AG08395 (cell line): ENCODE results near the gene PAX8.
A peak's percentile ranks its signal among the peaks of the same experiment; 100 is the strongest.

Source experiments
- DNase-seq: peaks from one replicate; pipeline ENCODE4 v3.0.0; 2012; ENCODE audit warnings: mixed read lengths, low spot score

The PAX8 gene

DNA sequence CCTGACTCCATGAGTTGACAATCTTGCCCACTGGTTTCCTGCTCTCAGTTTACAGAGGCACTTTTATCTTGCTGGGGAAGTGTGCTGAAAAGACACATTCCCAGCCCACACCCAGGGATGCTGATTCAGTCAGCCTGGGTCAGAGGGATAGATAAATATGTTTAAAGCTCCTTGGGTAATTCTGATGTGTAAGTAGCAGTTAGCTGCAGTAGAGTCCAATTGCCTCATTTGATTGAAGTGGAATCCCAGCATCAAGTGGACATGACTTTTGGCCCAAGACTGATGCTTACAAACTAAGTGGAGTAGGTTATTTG, 75.5 kb downstream of the PAX8 start:
- no peak for DNase-seq

DNA sequence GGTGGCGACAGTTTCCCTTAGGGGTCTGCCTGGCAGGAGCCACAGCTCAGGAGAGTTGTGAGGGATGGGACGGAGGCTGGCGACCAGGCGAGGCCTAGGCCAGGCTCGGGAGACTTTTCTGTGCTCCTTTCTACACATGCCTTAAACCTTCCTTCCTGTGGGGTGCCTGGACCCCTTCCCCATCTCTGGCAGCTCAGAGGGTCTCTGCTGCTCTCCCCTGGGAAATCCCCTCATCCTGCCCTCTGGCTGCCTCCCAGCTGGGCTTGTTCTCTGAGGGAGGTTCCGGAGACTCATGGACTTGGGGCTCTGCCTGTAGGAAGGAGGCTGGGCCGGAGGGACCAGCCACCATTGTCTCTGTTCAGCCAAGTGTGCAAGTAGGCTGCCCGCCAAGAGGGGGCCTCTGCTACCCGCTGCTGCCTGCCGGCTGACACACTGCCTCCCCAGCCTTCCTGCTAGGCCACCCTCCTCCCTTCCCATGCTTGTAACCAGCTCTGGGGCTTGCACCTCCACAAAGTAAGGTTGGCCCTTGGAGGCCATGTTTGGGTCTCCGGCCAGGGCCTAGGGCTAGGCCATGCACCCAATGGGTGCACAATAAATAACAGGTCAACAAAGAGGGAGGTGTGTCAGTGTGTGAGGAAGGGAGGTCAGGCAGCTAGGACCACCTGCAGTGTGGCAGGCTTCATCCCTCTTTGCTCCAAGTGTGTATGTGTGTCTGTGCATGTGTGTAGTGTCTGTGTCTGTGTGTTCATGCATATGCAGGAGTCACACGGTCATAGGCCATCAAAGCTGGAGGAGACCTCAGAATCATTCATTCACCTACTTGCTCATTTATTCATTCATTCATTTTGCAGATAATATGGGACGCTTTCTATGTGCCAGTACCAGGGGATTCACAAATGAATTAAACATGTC, 76.2 kb downstream of the PAX8 start:
- no peak for DNase-seq

GRCh38 chr2:113201496-113202304, 77.0 kb downstream of the PAX8 start:
- no peak for DNase-seq

DNA sequence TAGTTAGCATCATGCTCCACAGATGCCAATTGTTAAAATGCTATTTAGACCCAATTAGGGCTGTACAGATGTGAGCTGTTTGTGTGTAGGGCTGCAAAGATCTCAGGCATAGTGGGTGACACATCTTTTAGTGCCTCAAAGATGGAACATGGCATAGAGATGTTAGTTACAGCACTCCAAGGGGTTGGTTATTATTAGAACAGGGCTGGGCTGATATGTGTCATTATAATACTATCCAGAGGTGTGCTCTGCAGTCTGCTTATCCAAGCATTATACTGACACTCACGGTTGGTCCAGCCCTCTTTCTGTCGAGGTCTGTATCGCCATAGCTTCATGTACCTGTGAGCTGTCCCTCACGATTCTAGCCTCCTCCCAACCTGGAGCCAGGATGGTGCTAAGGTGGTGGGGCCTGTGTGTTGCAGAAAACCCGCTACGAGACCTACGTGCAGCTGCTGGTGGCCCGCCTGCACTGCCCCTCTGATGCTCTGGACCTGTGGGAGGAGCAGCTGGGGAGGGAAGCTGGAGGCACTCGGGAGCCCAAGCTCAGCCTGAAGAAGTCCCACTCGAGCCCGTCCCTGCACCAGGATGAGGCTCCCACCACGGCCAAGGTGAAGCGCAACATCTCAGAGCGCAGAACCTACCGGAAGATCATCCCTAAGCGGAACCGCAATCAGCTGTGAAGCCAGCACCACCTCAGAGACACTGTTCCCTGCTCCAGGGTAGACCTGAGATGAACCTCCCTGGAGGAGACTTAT, 77.8 kb downstream of the PAX8 start:
- no peak for DNase-seq

DNA sequence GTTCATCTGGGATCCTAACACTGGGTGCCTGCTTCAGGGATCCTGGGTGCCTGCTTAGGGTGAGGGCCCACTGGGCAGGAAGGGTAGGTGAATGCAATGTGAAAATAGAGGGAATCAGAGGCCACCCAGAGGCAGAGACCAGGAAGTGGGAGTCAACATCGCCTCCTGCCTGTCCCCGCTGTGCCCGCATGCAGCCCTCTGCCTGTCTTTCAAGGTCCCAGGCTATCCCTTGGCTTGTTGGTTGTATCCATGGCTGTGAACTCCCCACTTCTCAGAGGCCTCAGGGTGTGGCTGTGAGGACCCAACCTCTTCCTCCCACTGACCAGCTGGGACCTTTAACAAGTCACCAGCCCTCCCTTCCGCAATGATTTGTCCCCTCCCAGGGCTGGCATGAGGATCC, 78.5 kb downstream of the PAX8 start:
- no peak for DNase-seq

DNA sequence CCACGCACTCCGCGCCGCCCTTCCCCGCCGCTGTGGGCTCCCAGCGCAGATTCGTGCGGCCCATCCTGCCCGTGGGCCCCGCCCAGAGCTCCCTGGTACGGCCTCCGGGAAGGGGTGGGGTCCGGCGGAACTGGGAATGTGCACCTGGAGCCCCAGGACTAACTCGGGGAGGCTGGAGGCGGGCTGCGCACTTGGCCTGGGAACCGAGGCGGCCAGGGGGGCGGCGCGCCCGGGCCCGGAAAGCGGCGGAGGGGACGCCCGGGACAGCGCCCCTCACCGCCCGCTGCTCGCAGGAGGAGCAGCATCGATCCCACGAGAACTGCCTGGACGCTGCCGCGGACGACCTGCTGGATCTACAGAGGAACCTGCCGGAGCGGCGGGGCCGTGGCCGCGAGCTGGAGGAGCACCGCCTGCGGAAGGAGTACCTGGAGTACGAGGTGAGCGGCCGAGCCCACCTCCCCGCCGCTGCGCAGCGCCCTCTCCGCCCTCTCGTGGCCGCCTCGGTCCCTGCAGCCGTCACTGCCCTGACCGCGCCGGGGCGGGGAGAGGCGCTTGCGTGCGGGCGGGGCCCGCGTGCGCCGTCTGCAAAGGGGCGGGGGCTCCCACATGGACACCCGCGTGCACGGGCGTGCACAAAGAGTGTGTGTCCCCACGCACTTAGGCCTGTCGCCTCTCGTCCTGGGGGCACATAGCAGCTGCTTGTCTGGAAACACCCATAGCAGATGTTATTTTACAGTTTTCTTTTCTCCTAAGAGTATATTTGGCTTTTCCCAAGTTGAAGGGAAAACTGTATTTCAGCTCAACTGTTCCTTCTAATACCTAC, 79.7 kb downstream of the PAX8 start:
- DNase-seq = peak; percentile 87

DNA sequence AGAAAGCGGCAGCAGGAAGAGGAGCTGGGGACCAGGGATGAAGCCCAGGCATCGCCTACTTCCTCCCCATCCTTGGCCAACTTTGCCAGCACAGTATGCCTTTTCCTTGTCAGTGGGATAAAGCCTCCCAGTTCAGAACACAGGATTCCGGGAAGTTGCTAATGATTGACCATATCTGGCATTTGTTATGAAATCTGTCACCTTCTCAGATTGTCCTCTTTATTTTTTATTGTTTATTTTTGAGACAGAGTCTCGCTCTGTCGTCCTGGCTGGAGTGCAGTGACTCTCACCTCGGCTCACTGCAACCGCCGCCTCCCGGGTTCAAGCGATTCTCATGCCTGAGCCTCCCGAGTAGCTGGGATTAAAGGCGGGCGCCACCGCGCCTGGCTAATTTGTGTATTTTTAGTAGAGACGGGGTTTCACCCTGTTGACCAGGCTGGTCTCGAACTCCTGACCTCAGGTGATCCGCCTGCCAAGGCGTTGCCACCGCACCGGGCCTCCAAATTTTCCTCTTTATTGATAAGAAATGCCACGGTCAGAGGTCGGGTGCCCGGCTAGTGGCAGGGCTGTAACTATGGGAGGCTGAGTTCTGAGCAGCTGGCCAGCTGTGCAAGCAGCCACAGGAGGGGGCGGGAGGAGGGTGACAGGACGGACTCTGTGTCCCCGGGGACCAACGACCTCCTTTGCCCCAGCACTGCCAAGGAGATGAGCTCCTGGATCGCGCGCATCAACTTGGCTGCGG, 80.5 kb downstream of the PAX8 start:
- DNase-seq = no peak

GRCh38 chr2:113197347-113198047, 81.2 kb downstream of the PAX8 start:
- DNase-seq = no peak

DNA sequence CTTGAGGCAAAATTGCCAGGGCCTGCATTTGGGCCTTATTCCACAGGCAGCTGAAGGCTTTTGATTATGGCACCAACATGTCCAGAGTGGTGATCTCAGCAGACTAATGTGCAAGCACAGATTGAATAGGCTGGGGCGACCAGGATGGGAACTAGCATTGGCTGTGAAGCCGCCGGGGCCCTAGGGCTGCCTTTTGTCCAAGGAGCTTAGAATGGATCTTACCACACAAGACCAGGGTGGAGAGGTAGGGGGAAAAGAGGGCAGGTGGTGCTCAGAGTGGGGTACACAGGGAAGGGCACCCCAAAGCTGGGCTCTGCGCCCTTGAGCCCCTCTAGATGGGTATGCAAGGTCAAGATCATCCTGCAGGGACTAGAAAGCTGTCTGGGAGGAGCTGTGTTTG, 81.9 kb downstream of the PAX8 start:
- no peak for DNase-seq

DNA sequence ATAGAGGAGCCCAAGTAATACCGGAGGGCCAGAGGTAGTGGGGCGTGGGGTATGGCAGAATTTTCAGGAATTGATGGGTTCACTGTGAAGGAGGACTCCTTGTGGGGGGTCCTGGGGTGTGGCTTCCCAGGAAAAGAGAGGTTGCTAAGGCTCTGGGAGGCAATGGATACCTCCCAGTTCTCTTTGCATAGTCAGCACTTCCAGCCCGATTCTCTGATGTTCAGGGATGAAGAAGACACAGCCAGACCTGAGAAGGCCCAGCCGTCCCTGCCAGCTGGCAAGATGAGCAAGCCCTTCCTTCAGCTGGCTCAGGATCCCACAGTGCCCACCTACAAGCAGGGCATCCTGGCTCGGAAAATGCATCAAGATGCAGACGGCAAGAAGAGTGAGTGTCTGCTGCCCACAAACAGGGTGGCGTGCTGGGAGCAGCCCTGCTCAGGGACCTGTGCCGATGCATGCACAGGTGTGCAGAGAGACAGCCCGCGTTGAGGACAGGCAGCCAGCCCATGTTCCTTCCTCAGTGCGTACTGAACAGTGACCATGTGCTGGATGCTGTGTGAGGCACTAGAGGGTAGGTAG, 82.7 kb downstream of the PAX8 start:
- DNase-seq = no peak

- no peak for DNase-seq
Measured at GRCh38 chr2:113192459-113193100, 86.1 kb downstream of the PAX8 start.

DNA sequence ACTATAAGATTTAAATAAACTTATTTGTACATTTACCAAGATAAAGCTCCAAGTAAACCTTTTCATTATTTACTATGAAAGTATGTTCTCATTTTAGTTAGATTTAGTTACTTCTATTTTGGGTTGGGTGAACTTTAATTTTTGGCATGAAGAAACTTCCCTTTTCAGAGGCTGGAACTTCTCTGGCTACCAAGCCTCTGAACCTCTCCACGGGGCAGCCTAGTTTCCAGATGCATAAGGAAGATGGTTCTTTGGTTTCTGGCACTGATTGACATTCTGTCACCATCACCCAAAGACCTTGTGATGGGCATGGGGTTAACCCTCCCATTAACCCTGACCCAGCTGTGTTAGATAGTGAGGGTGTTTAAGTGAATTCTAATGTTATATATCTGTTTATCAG, 87.8 kb downstream of the PAX8 start:
- no peak for DNase-seq

DNA sequence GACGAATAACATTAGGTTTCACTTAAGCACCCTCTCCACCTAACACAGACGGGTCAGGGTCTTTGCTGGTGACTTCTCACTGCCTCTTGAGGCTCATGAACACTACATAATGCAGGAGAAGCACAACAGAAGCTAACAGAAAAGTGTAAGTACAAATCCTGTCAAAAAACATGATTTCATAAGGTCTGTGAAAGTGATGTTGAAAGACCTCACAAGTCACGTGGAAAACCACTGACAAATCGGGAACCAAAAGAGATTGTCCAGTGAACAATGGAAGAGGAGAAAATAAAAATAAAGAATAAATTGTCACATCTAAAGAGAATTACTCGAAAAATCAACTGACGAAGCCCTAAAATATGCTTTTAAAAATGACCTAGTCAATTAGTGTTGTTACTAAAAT, 91.0 kb downstream of the PAX8 start:
- no peak for DNase-seq

DNA sequence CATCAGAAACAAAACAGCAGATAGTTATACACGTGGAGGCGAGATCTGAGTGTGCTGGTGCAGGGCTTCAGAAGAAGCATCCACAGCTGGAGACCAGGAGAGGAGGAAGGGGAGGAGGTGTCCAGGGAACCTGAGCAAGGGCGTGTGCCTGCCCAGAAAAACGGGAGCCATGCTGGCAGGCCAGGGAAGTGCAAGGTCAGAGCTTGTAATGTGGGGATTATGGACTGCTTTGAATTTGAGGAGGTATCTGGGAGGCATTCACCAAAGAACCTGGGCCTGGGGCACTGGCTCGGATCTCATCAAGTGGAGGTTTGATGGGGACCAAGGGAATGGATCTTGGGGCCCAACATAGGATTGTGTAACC, 92.3 kb downstream of the PAX8 start:
- DNase-seq = no peak

DNA sequence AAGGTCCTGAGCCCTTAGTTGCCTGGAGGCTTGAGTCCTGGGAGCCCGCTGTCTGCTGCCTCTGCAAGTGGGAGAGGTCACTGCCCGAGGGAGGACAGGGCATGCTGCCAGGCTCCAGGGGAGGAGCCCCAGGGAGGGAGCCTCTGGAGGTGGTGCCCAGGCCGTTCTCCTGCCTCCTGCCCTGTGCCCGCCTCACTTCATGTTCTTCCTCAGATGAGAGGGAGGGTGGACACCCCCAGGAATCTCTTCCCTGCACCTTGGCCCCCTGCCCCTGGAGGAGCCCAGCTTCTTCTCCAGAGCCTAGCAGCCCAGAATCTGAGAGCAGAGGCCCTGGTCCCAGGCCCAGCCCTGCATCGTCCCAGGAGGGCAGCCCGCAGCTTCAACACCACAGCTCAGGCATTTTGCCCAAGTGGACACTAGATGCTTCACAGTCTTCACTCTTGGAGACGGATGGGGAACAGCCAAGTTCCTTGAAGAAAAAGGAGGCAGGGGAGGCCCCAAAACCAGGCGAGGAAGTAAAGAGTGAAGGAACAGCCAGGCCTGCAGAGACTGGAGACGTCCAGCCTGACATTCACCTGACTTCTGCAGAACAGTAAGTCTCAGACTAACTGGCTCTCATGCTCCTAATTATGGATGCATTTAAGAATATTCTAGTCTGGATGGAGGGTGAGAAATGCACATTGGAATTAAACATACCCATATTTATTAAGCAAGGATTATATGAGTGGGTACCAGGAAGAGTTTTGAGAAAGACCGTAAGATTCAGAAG, 92.9 kb downstream of the PAX8 start:
- no peak for DNase-seq

GRCh38 chr2:113184531-113185230, 94.0 kb downstream of the PAX8 start:
- no peak for DNase-seq

DNA sequence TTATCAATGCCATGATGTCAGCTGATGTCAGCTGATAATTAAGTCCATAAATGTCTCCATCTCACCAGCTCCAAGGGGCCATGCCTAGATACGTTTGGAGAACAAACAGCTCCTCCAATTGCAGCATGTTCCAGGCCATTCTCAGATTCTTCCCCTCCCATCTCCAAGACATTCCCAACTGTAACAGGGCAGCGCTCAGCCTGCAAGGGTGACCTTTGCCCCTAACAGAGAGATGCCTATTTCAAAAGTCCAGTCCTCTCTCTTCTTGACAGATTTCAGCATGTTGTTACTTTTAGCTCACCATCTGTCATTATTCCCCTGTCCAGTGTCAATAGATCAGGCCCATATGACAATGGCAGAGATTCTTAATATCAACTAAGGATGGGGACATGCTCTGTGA, 95.0 kb downstream of the PAX8 start:
- no peak for DNase-seq

GRCh38 chr2:113183264-113183663, 95.5 kb downstream of the PAX8 start:
- no peak for DNase-seq
